Measurements from ENCODE around the gene TOGARAM2.
A peak's percentile ranks its signal among the peaks of the same experiment; 100 is the strongest.

The TOGARAM2 gene

GRCh38 chr2:29056452-29056851, 75.4 kb downstream of the TOGARAM2 start:
- no peak for DNase-seq

DNA sequence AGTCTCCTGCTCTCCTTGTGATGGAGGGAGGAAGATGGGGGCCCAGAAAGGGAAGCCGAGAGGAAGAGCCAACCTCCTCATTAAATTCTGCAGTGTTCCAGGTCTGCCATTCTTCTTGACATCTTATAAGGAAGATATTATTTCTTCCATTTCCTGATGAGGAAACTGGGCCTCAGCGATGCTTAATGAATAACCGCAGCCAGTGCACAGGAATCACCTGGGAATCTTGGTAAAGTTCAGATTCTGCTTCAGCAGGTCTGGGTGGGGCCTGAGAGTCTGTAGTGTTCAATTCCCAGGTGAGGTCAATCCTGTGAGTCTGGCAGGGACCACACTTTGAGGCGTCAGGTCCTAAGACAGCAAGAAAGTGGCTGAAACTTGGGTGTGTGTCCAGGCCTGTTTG, 75.9 kb downstream of the TOGARAM2 start:
- no peak for DNase-seq

- no peak for DNase-seq
These were observed 78.5 kb downstream of the TOGARAM2 start for GRCh38 chr2:29059624-29060023.

DNA sequence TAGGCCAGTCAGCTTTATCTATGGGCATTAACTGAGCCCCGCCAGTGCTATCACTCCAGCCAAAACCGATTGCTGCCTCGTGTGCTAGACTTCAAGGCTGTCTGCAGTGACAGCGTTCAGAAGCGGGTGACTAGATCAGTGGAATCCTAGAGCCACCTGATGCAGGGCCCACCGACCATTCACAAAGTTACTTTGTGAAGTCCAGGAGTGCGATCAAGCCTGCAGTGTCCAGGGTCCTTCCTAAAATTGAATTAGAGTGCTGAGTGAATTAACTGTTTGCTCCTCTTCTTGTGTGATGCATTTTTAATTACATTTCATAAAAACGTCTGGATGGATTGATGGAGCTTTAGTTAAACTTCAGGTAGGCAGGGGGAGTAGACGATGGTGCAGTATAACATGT, 79.3 kb downstream of the TOGARAM2 start:
- DNase-seq, result no peak

- no peak for DNase-seq
These were observed 80.1 kb downstream of the TOGARAM2 start for GRCh38 chr2:29061176-29061575.

DNA sequence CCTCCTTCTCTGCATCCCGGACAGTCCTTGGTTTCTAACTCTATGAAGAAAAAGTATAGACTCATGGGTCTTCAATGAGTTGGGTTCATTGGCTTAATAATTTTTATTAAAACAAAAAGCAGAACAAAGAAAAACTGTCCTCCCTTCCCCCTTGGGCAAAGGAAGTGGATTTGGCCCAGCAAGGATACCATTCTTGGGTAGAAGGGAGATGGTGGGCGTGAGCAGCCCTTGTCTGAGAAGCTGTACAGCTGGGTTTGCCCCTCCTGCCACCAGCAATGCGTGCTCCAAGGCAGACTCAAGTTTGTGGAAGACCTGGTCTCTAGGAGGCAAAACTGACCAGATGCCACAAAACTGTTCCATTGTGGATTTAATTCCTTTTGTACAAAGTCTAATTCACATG, 80.5 kb downstream of the TOGARAM2 start:
- no peak for DNase-seq

GRCh38 chr2:29062371-29062770, 81.3 kb downstream of the TOGARAM2 start:
- no peak for DNase-seq

- no peak for DNase-seq
These were observed 82.0 kb downstream of the TOGARAM2 start for GRCh38 chr2:29063056-29063455.

GRCh38 chr2:29063646-29064345, 82.7 kb downstream of the TOGARAM2 start:
- DNase-seq, result no peak

GRCh38 chr2:29064346-29064715, 83.2 kb downstream of the TOGARAM2 start:
- DNase-seq, result no peak

- DNase-seq, result no peak
These were observed 83.6 kb downstream of the TOGARAM2 start for GRCh38 chr2:29064746-29065067.

GRCh38 chr2:29065068-29065811, 84.1 kb downstream of the TOGARAM2 start:
- no peak for DNase-seq

- peak; percentile 15 to 29 for DNase-seq
These were observed 85.3 kb downstream of the TOGARAM2 start for GRCh38 chr2:29066271-29066860.

GRCh38 chr2:29066997-29067605, 86.0 kb downstream of the TOGARAM2 start:
- DNase-seq, result no peak

GRCh38 chr2:29068513-29068912, 87.4 kb downstream of the TOGARAM2 start:
- DNase-seq, result no peak

- no peak for DNase-seq
These were observed 89.4 kb downstream of the TOGARAM2 start for GRCh38 chr2:29070526-29070925.

- no peak for DNase-seq
These were observed 90.2 kb downstream of the TOGARAM2 start for GRCh38 chr2:29071032-29071975.

GRCh38 chr2:29072251-29072650, 91.2 kb downstream of the TOGARAM2 start:
- DNase-seq, result no peak

GRCh38 chr2:29072971-29073725, 92.0 kb downstream of the TOGARAM2 start:
- DNase-seq, result no peak

GRCh38 chr2:29073933-29074332, 92.8 kb downstream of the TOGARAM2 start:
- no peak for DNase-seq

DNA sequence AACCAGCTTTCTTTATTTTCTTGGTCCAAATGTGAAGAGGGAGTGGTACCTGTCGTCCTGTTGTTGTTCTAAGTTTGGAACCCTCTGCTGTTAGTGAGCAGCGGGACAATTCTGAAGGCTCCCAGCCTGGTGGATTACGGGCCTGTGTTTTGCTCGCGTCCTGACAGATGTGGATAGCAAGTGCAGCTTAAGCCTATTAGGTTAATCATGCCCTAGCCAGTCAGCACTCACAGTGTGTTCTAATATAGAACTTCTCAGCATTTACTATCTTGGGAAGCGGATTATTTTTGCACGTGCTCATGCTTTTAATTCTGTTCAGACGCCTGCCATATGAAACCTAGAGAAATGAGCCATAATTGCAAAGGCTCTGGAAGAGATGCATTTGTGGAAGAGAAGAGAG, 93.3 kb downstream of the TOGARAM2 start, which contains the start of gene PCARE:
Gene PCARE (minus strand): TSS at position 113 of the 400 bp plus-strand sequence. CDS start 262 bp downstream, outside the sequence.
- no peak for DNase-seq
